ENCODE measurements around the gene MYNN. TPM values are rescaled to one million over a fixed set of nuclear protein-coding genes. Genes with fewer than 3 reads are reported as not detected.

Gene MYNN
- total RNA-seq, 1 experiment from 2014 or later: 20.5 TPM

DNA sequence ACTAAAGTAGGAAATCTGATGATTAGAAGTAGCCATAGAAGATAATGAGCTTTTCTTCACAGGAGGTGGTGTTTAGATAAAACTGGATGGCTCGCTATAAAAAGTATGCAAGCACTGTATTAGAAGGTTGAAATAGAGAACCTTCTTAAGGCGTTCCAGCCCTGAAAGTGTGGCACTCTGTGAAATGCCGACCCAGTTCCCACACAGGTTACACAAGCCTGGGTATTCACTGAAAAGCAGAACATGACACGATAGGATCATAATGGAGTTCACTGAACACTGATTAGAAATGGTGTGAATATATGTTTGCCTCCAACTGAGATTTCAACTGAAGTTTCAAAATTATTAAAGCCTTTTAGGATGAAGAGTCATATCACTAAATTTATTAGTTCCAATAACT lies 54.5 kb downstream of the MYNN start:
- H3K4me3 ChIP-seq (ENCODE audit: low read depth, low read length, poor library complexity, severe bottlenecking): no peak overlapping the region
- DNase-seq (ENCODE audit: low spot score): no peak
- no peaks in the 10 kb centered on the region for H3K4me1 ChIP-seq (ENCODE audit: insufficient read depth, low read length, poor library complexity, severe bottlenecking)
- TF ChIP-seq EZH2 (IDR thresholded peaks at IDR 0.05; ENCODE audit: borderline replicate concordance, low read depth, low read length, poor library complexity, severe bottlenecking): no peak
- TF ChIP-seq, protein P1, sequence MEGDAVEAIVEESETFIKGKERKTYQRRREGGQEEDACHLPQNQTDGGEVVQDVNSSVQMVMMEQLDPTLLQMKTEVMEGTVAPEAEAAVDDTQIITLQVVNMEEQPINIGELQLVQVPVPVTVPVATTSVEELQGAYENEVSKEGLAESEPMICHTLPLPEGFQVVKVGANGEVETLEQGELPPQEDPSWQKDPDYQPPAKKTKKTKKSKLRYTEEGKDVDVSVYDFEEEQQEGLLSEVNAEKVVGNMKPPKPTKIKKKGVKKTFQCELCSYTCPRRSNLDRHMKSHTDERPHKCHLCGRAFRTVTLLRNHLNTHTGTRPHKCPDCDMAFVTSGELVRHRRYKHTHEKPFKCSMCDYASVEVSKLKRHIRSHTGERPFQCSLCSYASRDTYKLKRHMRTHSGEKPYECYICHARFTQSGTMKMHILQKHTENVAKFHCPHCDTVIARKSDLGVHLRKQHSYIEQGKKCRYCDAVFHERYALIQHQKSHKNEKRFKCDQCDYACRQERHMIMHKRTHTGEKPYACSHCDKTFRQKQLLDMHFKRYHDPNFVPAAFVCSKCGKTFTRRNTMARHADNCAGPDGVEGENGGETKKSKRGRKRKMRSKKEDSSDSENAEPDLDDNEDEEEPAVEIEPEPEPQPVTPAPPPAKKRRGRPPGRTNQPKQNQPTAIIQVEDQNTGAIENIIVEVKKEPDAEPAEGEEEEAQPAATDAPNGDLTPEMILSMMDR (conservative IDR thresholded peaks at IDR 0.05; ENCODE audit: low read depth, low read length): no peak
- H3K36me3 ChIP-seq (ENCODE audit: insufficient read depth, low read length, poor library complexity, severe bottlenecking): no peaks in the 10 kb centered on the region
- H3K27ac ChIP-seq (ENCODE audit: low read depth, low read length, poor library complexity, severe bottlenecking): no peak overlapping the region
- no peaks in the 10 kb centered on the region for H3K27me3 ChIP-seq (replicated peaks; ENCODE audit: insufficient read depth, low read depth, low read length, poor library complexity)
- H3K9me3 ChIP-seq (ENCODE audit: low read depth, low read length, poor library complexity, severe bottlenecking): no peaks in the 10 kb centered on the region
- no TSS peak for BruUV-seq (replicated peaks)
- POLR2A ChIA-PET (ENCODE audit: low non-redundant PET): no interaction called here
- CTCF ChIA-PET: no interaction called here
- intact Hi-C loops (cut with micrococcal nuclease; ENCODE audit: unreplicated experiment): no loop called here

DNA sequence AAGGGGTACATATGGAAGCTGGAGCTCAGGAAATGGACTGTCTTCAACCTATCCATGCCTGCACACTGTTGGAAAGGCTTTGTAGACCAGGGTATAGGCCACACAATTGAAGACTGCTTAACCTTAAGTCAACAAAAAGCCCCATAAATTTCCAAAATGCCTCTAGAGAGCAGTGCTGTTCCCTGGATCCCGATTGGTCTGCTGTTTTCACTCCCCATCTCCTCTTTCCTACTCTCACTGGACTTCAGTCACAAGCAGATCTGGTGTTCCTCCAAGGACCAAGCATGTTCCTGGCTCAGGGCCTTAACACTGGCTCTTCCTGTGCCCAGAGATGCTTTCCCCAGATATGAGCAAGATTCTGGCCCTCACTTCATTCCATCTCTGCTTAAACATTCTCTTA lies 62.3 kb downstream of the MYNN start:
- no peak overlapping the region for H3K4me3 ChIP-seq (ENCODE audit: low read depth, low read length, poor library complexity, severe bottlenecking)
- no peak overlapping the region for H3K27ac ChIP-seq (ENCODE audit: low read depth, low read length, poor library complexity, severe bottlenecking)
- no peaks in the 10 kb centered on the region for H3K27me3 ChIP-seq (replicated peaks; ENCODE audit: insufficient read depth, low read depth, low read length, poor library complexity)
- no peak for DNase-seq (ENCODE audit: low spot score)
- no TSS peak for BruUV-seq (replicated peaks)
- H3K4me1 ChIP-seq (ENCODE audit: insufficient read depth, low read length, poor library complexity, severe bottlenecking): no peaks in the 10 kb centered on the region
- CTCF ChIA-PET: no interaction called here
- intact Hi-C loops (cut with micrococcal nuclease; ENCODE audit: unreplicated experiment): no loop called here
- H3K36me3 ChIP-seq (ENCODE audit: insufficient read depth, low read length, poor library complexity, severe bottlenecking): no peaks in the 10 kb centered on the region
- no peak for TF ChIP-seq EZH2 (IDR thresholded peaks at IDR 0.05; ENCODE audit: borderline replicate concordance, low read depth, low read length, poor library complexity, severe bottlenecking)
- TF ChIP-seq, protein P1 (conservative IDR thresholded peaks at IDR 0.05; ENCODE audit: low read depth, low read length): no peak
- H3K9me3 ChIP-seq (ENCODE audit: low read depth, low read length, poor library complexity, severe bottlenecking): no peaks in the 10 kb centered on the region
- POLR2A ChIA-PET (ENCODE audit: low non-redundant PET): no interaction called here

DNA sequence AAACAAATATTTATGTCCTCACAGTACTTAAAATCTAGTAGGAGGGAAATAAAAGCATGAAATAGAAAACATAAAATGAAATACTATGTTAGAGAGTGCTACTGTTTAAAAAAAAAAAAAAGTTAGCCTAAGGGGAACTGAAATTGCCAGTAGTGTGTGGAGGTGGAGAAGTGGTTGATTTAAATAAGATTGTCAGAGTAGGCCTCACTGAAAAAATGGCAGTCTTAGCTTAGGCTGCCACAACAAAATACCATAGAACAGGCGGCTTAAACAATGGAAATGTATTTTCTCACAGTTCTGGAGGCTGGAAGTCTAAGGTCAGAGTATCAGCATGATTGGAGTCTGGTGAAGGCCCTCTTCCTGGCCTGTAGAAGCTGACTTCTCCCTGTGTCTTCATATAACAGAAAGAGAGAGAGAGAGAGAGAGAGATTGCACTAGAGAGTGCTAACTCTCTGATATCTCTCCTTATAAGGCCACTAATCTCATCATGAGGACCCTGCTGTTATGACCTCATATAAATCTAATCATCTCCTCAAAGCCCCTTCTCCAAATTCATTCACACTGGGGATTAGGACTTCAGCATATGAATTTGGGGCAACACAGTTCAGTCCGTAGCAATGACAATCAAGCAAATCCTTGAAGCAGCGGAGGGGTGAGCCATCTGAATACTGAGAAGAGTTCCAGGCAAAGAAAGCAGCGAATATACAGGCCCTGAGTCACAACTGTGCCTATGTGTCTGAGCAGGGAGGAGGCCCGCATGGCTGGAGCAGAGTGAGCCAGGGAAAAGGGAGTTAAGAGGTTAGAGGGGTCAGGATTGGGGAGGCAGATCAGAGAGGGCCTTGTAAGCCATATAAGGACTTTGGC lies 63.1 kb downstream of the MYNN start:
- no peaks in the 10 kb centered on the region for H3K9me3 ChIP-seq (ENCODE audit: low read depth, low read length, poor library complexity, severe bottlenecking)
- H3K27ac ChIP-seq (ENCODE audit: low read depth, low read length, poor library complexity, severe bottlenecking): no peak overlapping the region
- TF ChIP-seq EZH2 (IDR thresholded peaks at IDR 0.05; ENCODE audit: borderline replicate concordance, low read depth, low read length, poor library complexity, severe bottlenecking): no peak
- TF ChIP-seq, protein P1 (conservative IDR thresholded peaks at IDR 0.05; ENCODE audit: low read depth, low read length): no peak
- intact Hi-C loops (cut with micrococcal nuclease; ENCODE audit: unreplicated experiment): no loop called here
- no peak overlapping the region for H3K4me3 ChIP-seq (ENCODE audit: low read depth, low read length, poor library complexity, severe bottlenecking)
- no peaks in the 10 kb centered on the region for H3K4me1 ChIP-seq (ENCODE audit: insufficient read depth, low read length, poor library complexity, severe bottlenecking)
- POLR2A ChIA-PET (ENCODE audit: low non-redundant PET): no interaction called here
- H3K27me3 ChIP-seq (replicated peaks; ENCODE audit: insufficient read depth, low read depth, low read length, poor library complexity): no peaks in the 10 kb centered on the region
- no peaks in the 10 kb centered on the region for H3K36me3 ChIP-seq (ENCODE audit: insufficient read depth, low read length, poor library complexity, severe bottlenecking)
- no peak for DNase-seq (ENCODE audit: low spot score)
- BruUV-seq (replicated peaks): no TSS peak
- CTCF ChIA-PET: no interaction called here

Data from A673 (cell line).